ENCODE measurements around the gene XYLB.
"Not testable (repeated sequence)": the region's sequence is repeated elsewhere in the genome, so short reads cannot be mapped to it uniquely, and the experiment has no call there.

The XYLB gene

GRCh38 chr3:38421679-38422336 is 75.2 kb downstream of the XYLB start:
- Histone ChIP-seq H3K4me1 (ENCODE audit: control insufficient read depth in 2 of 2, insufficient read depth in 1 of 2, low read depth in 1 of 2, low read length in 2 of 2) (no peaks in the 10 kb centered on the region), H2AK5ac (ENCODE audit: low read depth, low read length) (no peak overlapping the region), H3K4ac (ENCODE audit: low read length) (no peak overlapping the region), H3K36me3 (replicated peaks in 1 of 2; ENCODE audit: control insufficient read depth in 2 of 2, insufficient read depth in 2 of 2, low read length in 2 of 2) (no peaks in the 10 kb centered on the region), H3K4me3 (ENCODE audit: low read length in 2 of 2) (no peak overlapping the region), H3K4me2 (ENCODE audit: insufficient read depth, low read length, poor library complexity, severe bottlenecking) (no peak overlapping the region), H4K91ac (ENCODE audit: low read depth, low read length, poor library complexity) (no peak overlapping the region), H3K9ac (ENCODE audit: low read depth, low read length, poor library complexity) (no peak overlapping the region), H2BK15ac (ENCODE audit: low read length) (no peak overlapping the region), H3K23ac (ENCODE audit: low read depth, low read length, poor library complexity) (no peak overlapping the region), H4K8ac (ENCODE audit: low read depth, low read length) (no peak overlapping the region), H3K27ac (replicated peaks; ENCODE audit: low read length) (no peak overlapping the region), H3K14ac (ENCODE audit: low read length) (no peak overlapping the region), H3K18ac (ENCODE audit: low read length) (no peak overlapping the region), H2BK5ac (ENCODE audit: low read length) (no peak overlapping the region), H3K9me3 (replicated peaks in 1 of 2; ENCODE audit: control insufficient read depth in 2 of 2, insufficient read depth in 1 of 2, low read depth in 1 of 2, low read length in 2 of 2) (no peaks in the 10 kb centered on the region), H2BK12ac (ENCODE audit: low read length) (no peak overlapping the region), H2AFZ (ENCODE audit: low read length) (no peak overlapping the region), H2BK120ac (ENCODE audit: low read depth, low read length) (no peak overlapping the region), H3K27me3 (ENCODE audit: control insufficient read depth in 3 of 3, insufficient read depth in 3 of 3, low read depth in 1 of 3, low read length in 3 of 3) (no peaks in the 10 kb centered on the region), H3K79me1 (ENCODE audit: low read depth, low read length) (no peaks in the 10 kb centered on the region)
- no CpG with 5 or more reads among the region's 7 CpGs for WGBS, 2 donors (ENCODE audit: extremely low coverage in 2 of 2, insufficient read length in 2 of 2, insufficient replicate concordance in 1 of 2)
- no peak for DNase-seq (ENCODE audit: low spot score)

- no CpG with 5 or more reads among the region's 6 CpGs for WGBS, 2 donors (ENCODE audit: extremely low coverage in 2 of 2, insufficient read length in 2 of 2, insufficient replicate concordance in 1 of 2)
- not testable (repeated sequence) for H2BK15ac ChIP-seq (ENCODE audit: low read length); H3K79me1 ChIP-seq (ENCODE audit: low read depth, low read length); H3K36me3 ChIP-seq (replicated peaks in 1 of 2; ENCODE audit: control insufficient read depth in 2 of 2, insufficient read depth in 2 of 2, low read length in 2 of 2); H3K9ac ChIP-seq (ENCODE audit: low read depth, low read length, poor library complexity); H3K23ac ChIP-seq (ENCODE audit: low read depth, low read length, poor library complexity); H3K18ac ChIP-seq (ENCODE audit: low read length); H2BK120ac ChIP-seq (ENCODE audit: low read depth, low read length); H2AK5ac ChIP-seq (ENCODE audit: low read depth, low read length); H3K4me2 ChIP-seq (ENCODE audit: insufficient read depth, low read length, poor library complexity, severe bottlenecking); H2AFZ ChIP-seq (ENCODE audit: low read length); H3K14ac ChIP-seq (ENCODE audit: low read length); H2BK12ac ChIP-seq (ENCODE audit: low read length); H2BK5ac ChIP-seq (ENCODE audit: low read length); H4K91ac ChIP-seq (ENCODE audit: low read depth, low read length, poor library complexity); H3K9me3 ChIP-seq (replicated peaks in 1 of 2; ENCODE audit: control insufficient read depth in 2 of 2, insufficient read depth in 1 of 2, low read depth in 1 of 2, low read length in 2 of 2); H3K27me3 ChIP-seq (ENCODE audit: control insufficient read depth in 3 of 3, insufficient read depth in 3 of 3, low read depth in 1 of 3, low read length in 3 of 3); H3K27ac ChIP-seq (replicated peaks; ENCODE audit: low read length); DNase-seq (ENCODE audit: low spot score); H3K4me3 ChIP-seq (ENCODE audit: low read length in 2 of 2); H3K4ac ChIP-seq (ENCODE audit: low read length); H3K4me1 ChIP-seq (ENCODE audit: control insufficient read depth in 2 of 2, insufficient read depth in 1 of 2, low read depth in 1 of 2, low read length in 2 of 2); H4K8ac ChIP-seq (ENCODE audit: low read depth, low read length)
Measured at GRCh38 chr3:38426798-38427426, 80.3 kb downstream of the XYLB start.

- not testable (repeated sequence) for H3K4me2 ChIP-seq (ENCODE audit: insufficient read depth, low read length, poor library complexity, severe bottlenecking); H3K4ac ChIP-seq (ENCODE audit: low read length); H3K36me3 ChIP-seq (replicated peaks in 1 of 2; ENCODE audit: control insufficient read depth in 2 of 2, insufficient read depth in 2 of 2, low read length in 2 of 2); H2AK5ac ChIP-seq (ENCODE audit: low read depth, low read length); H4K91ac ChIP-seq (ENCODE audit: low read depth, low read length, poor library complexity); H3K4me1 ChIP-seq (ENCODE audit: control insufficient read depth in 2 of 2, insufficient read depth in 1 of 2, low read depth in 1 of 2, low read length in 2 of 2); H3K14ac ChIP-seq (ENCODE audit: low read length); H3K27me3 ChIP-seq (ENCODE audit: control insufficient read depth in 3 of 3, insufficient read depth in 3 of 3, low read depth in 1 of 3, low read length in 3 of 3); H3K9ac ChIP-seq (ENCODE audit: low read depth, low read length, poor library complexity); H4K8ac ChIP-seq (ENCODE audit: low read depth, low read length); H2AFZ ChIP-seq (ENCODE audit: low read length); H3K23ac ChIP-seq (ENCODE audit: low read depth, low read length, poor library complexity); H3K4me3 ChIP-seq (ENCODE audit: low read length in 2 of 2); H3K79me1 ChIP-seq (ENCODE audit: low read depth, low read length); H3K18ac ChIP-seq (ENCODE audit: low read length); H2BK12ac ChIP-seq (ENCODE audit: low read length); H2BK120ac ChIP-seq (ENCODE audit: low read depth, low read length); H2BK5ac ChIP-seq (ENCODE audit: low read length); DNase-seq (ENCODE audit: low spot score); H2BK15ac ChIP-seq (ENCODE audit: low read length); H3K27ac ChIP-seq (replicated peaks; ENCODE audit: low read length)
- peaks cover 11 to 12% of the 10 kb centered on the region in 2 donors for H3K9me3 ChIP-seq (replicated peaks in 1 of 2; ENCODE audit: control insufficient read depth in 2 of 2, insufficient read depth in 1 of 2, low read depth in 1 of 2, low read length in 2 of 2)
- no CpG with 5 or more reads among the region's 5 CpGs for WGBS, 2 donors (ENCODE audit: extremely low coverage in 2 of 2, insufficient read length in 2 of 2, insufficient replicate concordance in 1 of 2)
Measured at GRCh38 chr3:38432871-38433658, 86.5 kb downstream of the XYLB start.

GRCh38 chr3:38433661-38434060 is 87.1 kb downstream of the XYLB start:
- not testable (repeated sequence) for DNase-seq (ENCODE audit: low spot score); H4K8ac ChIP-seq (ENCODE audit: low read depth, low read length); H4K91ac ChIP-seq (ENCODE audit: low read depth, low read length, poor library complexity); H3K4me1 ChIP-seq (ENCODE audit: control insufficient read depth in 2 of 2, insufficient read depth in 1 of 2, low read depth in 1 of 2, low read length in 2 of 2); H2BK12ac ChIP-seq (ENCODE audit: low read length); H3K23ac ChIP-seq (ENCODE audit: low read depth, low read length, poor library complexity); H2BK15ac ChIP-seq (ENCODE audit: low read length); H3K36me3 ChIP-seq (replicated peaks in 1 of 2; ENCODE audit: control insufficient read depth in 2 of 2, insufficient read depth in 2 of 2, low read length in 2 of 2); H3K27me3 ChIP-seq (ENCODE audit: control insufficient read depth in 3 of 3, insufficient read depth in 3 of 3, low read depth in 1 of 3, low read length in 3 of 3); H3K4me3 ChIP-seq (ENCODE audit: low read length in 2 of 2); H3K18ac ChIP-seq (ENCODE audit: low read length); H3K9ac ChIP-seq (ENCODE audit: low read depth, low read length, poor library complexity); H3K4me2 ChIP-seq (ENCODE audit: insufficient read depth, low read length, poor library complexity, severe bottlenecking); H2BK120ac ChIP-seq (ENCODE audit: low read depth, low read length); H2AFZ ChIP-seq (ENCODE audit: low read length); H2BK5ac ChIP-seq (ENCODE audit: low read length); H3K14ac ChIP-seq (ENCODE audit: low read length); H3K27ac ChIP-seq (replicated peaks; ENCODE audit: low read length); H3K4ac ChIP-seq (ENCODE audit: low read length); H2AK5ac ChIP-seq (ENCODE audit: low read depth, low read length); H3K79me1 ChIP-seq (ENCODE audit: low read depth, low read length)
- WGBS, 2 donors (ENCODE audit: extremely low coverage in 2 of 2, insufficient read length in 2 of 2, insufficient replicate concordance in 1 of 2), result no CpG with 5 or more reads among the region's 2 CpGs
- peaks cover 11 to 12% of the 10 kb centered on the region in 2 donors for H3K9me3 ChIP-seq (replicated peaks in 1 of 2; ENCODE audit: control insufficient read depth in 2 of 2, insufficient read depth in 1 of 2, low read depth in 1 of 2, low read length in 2 of 2)
